ENCODE data around the gene PDE5A.
"Not testable (repeated sequence)": the region's sequence is repeated elsewhere in the genome, so short reads cannot be mapped to it uniquely, and the experiment has no call there.

GRCh38 chr4:119469039-119469438 lies 159.6 kb downstream of the PDE5A start:
- TF ChIP-seq EZH2 (IDR thresholded peaks at IDR 0.05; ENCODE audit: low read length, unreplicated experiment); EZH2phosphoT487 (IDR thresholded peaks at IDR 0.05; ENCODE audit: borderline replicate concordance, low read length): not testable (repeated sequence)
- TF ChIP-seq, protein P1, sequence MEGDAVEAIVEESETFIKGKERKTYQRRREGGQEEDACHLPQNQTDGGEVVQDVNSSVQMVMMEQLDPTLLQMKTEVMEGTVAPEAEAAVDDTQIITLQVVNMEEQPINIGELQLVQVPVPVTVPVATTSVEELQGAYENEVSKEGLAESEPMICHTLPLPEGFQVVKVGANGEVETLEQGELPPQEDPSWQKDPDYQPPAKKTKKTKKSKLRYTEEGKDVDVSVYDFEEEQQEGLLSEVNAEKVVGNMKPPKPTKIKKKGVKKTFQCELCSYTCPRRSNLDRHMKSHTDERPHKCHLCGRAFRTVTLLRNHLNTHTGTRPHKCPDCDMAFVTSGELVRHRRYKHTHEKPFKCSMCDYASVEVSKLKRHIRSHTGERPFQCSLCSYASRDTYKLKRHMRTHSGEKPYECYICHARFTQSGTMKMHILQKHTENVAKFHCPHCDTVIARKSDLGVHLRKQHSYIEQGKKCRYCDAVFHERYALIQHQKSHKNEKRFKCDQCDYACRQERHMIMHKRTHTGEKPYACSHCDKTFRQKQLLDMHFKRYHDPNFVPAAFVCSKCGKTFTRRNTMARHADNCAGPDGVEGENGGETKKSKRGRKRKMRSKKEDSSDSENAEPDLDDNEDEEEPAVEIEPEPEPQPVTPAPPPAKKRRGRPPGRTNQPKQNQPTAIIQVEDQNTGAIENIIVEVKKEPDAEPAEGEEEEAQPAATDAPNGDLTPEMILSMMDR (conservative IDR thresholded peaks at IDR 0.05; ENCODE audit: low read depth, low read length), result not testable (repeated sequence)
